GM12891 (cell line): ENCODE data around the gene ANKH.

ENCODE experiments used
- DNase-seq: peaks from one replicate; pipeline ENCODE4 v3.0.0; 2011; ENCODE audit warnings: low spot score; ENCODE audit not compliant: insufficient read length
- FAIRE-seq: peaks from 2 replicates; lab custom pipeline; 2011; peaks lifted over from hg19 to GRCh38; lab: Jason Lieb, UNC
- PAX5 ChIP-seq: IDR thresholded peaks from 2 replicates; pipeline ENCODE4 v1.6.1; 2011; ENCODE audit warnings: low read length, moderate library complexity, mild to moderate bottlenecking; ENCODE audit not compliant: insufficient read depth, severe bottlenecking
- POLR2A ChIP-seq: IDR thresholded peaks from 2 replicates; pipeline ENCODE4 v1.6.1; 2011; ENCODE audit warnings: low read depth, low read length, control low read depth
- POLR2AphosphoS5 ChIP-seq: IDR thresholded peaks from 2 replicates; pipeline ENCODE4 v1.6.1; 2011; ENCODE audit warnings: low read depth, low read length, control low read depth
- POU2F2 ChIP-seq: IDR thresholded peaks from 2 replicates; pipeline ENCODE4 v1.6.1; 2011; ENCODE audit warnings: low read depth, mild to moderate bottlenecking, control low read depth, low read length, moderate library complexity
- SPI1 ChIP-seq: IDR thresholded peaks from 2 replicates; pipeline ENCODE4 v1.6.1; 2011; ENCODE audit warnings: low read depth, low read length, control low read depth
- TAF1 ChIP-seq: IDR thresholded peaks from 2 replicates; pipeline ENCODE4 v1.6.1; 2011; ENCODE audit warnings: low read depth, low read length, control low read depth

ANKH gene

DNA sequence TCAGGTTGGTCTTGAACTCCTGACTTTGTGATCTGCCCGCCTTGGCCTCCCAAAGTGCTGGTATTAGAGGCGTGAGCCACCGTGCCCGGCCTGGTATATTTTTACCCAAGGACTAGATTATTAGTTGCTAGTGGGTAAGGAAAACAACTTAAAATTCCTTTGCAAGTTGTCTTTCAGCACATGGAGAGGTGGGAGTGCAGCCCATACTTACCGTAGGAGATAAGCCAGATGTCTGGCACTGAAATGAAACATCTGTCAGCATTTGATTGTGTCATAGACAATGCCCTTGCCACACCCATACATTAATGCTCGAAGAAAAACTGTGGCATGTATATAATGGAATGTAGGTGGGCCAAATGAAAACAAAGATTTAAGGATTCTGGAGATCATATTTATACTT is 36.6 kb upstream of the ANKH start:
- no peak for DNase-seq
- FAIRE-seq, result no peak
- TF ChIP-seq POU2F2, result no peak
- no peak for TF ChIP-seq POLR2A
- no peak for TF ChIP-seq PAX5
- TF ChIP-seq SPI1, result no peak
- TF ChIP-seq POLR2AphosphoS5, result no peak
- TF ChIP-seq TAF1, result no peak

DNA sequence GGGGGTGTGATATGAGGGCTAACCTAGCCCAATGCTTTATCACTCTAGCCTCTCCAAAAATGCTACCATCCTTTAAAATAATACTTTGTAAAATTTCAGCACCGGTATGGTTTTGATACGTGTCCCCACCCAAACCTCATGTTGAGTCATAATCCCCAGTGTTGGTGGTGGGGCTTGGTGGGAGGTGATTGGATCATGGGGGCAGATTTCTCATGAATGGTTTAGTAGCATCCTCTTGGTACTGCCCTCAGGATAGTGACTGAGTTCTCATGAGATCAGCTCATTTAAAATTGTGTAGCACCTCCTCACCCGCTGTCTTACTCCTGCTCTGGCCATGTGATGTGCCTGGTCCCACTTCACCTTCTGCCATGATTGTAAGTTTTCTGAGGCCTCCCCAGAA is 35.0 kb upstream of the ANKH start:
- TF ChIP-seq SPI1 (no peak), PAX5 (no peak), TAF1 (no peak), POLR2AphosphoS5 (no peak), POU2F2 (no peak), POLR2A (no peak)
- DNase-seq (no peak), FAIRE-seq (no peak)

DNA sequence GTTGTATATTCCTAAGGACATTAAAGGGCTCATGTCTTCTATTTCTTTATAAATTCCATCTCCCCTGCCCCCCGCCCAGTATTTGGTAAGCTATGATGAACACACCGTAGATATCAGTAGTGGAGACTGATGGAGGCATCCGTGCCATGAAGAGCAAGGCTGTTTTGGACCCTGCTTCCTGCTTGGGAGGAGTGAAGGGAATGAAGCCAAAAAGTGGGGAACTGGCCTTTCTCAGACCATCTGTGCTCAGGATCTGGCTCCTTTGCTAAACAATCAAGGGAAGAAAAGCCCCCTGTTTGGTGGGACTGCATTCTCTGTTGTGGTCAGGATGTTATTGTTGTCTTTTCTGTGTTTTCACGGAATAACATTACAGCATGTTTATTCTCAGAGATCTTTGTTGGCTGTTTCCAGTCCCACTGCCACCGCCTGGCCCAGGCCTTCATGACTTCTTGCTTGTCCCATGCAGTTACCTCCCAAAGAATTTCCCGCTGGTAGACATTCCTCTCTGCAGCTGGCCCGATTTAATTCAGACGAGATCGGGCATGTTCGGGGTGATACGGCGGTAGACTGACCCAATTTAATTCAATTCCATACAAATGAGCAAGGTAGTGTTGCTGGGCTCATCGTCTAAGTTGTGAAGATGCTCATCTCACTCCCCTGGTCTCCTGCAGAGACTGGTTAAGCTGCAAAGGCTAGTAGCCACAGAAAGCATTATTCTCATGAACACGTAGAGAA is 31.4 kb upstream of the ANKH start:
- no peak for FAIRE-seq
- TF ChIP-seq PAX5, result no peak
- TF ChIP-seq POLR2A, result no peak
- no peak for DNase-seq

DNA sequence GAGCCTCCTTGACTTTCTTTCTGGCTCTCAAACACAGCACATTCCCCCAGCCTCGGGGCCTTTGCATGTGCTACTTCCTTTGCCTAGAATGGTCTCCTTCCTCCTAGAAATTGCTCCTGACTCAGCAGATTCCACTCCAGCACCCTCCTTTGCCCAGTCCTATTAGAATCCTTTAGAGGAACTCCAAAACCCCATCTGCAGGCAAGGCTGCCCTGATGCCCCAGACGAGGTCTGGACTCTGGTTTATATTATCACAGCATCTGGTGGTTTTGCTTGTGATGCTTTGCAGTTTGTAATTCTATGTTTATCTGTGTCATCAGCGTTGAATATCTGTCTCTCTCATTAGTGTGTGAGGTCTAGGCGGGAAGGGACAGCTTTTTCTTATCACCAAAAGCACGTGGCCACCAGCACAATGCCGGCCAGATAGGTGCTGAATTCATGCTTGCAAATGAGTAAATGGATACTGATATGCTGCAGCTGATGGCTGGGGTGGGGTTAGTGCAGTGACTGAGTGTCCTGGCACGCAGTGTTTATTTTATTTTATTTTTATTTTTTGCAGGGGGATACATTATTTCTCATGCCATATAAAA is 30.0 kb upstream of the ANKH start:
- TF ChIP-seq PAX5 (no peak), POLR2A (no peak), SPI1 (no peak), POU2F2 (no peak), POLR2AphosphoS5 (no peak), TAF1 (no peak)
- no peak for FAIRE-seq

DNA sequence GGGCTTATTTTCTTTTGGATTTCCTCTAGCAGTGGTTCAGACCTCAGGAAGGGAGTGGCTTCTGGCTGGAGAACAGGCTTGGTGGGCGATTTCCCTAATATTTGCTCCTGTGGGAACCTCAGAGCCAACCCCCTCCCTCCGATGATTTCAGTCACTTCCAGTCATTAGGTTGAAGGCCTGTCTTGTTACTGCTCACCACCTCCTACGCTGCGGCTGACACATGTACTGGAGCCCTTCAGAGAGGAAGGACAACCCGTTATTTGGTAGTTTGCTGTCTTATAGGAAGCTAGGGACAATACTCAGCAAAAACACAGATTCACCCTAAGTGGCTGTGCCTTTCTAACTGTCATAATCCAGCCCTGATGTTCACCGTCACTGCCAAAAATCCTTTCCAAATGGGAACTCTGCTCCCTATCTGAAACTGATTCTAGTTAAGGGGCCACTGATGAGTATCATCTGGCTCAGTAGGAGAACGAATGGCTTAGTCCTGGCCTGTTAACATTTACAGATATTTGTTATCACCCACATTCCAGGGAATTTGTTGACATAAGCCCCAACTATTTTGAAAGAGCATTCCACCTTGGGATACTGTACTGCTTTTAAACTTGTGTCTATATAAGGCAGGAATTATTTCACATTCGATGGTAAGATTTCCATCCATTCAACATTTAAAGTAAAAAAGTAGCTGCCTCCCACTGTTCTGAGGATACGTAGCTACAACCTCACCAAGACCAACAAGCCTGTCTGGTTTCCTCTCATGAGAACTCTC is 29.3 kb upstream of the ANKH start:
- FAIRE-seq (no peak), DNase-seq (no peak)
- TF ChIP-seq SPI1 (no peak), POU2F2 (no peak), POLR2A (no peak), PAX5 (no peak), POLR2AphosphoS5 (no peak), TAF1 (no peak)

More for the DNA sequence above, 30.0 kb upstream of the ANKH start:
- DNase-seq, result no peak

DNA sequence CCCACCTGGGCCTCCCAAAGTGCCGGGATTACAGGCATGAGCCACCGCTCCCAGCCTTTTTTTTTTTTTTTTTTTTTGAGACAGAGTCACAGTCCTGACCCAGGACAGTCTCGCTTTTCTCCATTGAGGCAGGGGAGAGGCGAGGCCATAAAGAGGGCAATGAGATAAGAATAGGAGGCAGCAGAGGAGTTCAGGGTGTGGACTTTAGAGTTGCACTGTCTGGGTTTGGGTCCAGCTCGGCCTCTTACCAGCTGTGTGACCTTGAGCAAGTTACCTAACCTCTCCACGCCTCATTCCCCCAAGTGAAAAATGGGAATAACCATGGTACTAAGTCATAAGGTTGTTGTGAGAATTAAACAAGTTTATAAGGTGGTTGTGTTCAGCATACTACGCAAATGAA is 24.6 kb upstream of the ANKH start:
- no peak for DNase-seq
- TF ChIP-seq POLR2AphosphoS5 (no peak), SPI1 (no peak), TAF1 (no peak), POLR2A (no peak), PAX5 (no peak), POU2F2 (no peak)
- FAIRE-seq, result no peak

DNA sequence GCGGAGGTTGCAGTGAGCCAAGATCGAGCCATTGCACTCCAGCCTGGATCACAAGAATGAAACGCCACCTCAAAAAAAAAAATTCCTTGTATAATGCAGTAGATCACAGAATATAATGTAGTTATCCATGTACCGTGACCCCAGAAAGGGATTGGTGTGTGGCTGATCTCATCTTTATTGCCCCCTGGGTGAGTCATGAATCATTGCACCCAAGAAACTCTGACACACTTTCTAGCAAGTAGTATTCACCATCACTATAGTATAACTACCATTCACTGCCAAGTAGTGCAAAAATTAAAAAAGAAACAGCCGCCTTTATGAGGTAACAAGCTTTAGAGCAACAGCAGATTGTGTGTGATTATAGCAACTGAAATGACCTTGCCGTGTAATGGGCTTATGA is 23.7 kb upstream of the ANKH start:
- no peak for DNase-seq
- TF ChIP-seq POLR2AphosphoS5 (no peak), POU2F2 (no peak), SPI1 (no peak), POLR2A (no peak), TAF1 (no peak), PAX5 (no peak)
- no peak for FAIRE-seq

DNA sequence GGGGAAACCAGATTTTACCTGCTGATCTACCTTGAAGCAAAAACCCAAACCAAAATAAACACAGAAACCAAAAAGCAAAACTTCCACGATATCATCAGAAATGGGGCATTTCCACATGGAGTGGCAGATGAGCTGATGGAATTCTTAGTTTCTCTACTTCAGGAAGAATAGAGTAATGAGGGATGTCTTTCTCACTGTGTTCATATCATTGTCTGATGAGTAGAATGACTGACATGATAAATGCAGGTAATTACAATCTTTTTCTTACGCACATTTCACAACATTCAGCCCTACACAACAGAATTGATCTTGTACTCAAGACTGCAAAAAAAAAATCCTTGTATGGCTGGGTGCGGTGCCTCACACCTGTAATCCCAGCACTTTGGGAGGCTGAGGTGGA is 23.2 kb upstream of the ANKH start:
- TF ChIP-seq PAX5 (no peak), SPI1 (no peak), TAF1 (no peak), POU2F2 (no peak), POLR2AphosphoS5 (no peak), POLR2A (no peak)
- DNase-seq (no peak), FAIRE-seq (no peak)

DNA sequence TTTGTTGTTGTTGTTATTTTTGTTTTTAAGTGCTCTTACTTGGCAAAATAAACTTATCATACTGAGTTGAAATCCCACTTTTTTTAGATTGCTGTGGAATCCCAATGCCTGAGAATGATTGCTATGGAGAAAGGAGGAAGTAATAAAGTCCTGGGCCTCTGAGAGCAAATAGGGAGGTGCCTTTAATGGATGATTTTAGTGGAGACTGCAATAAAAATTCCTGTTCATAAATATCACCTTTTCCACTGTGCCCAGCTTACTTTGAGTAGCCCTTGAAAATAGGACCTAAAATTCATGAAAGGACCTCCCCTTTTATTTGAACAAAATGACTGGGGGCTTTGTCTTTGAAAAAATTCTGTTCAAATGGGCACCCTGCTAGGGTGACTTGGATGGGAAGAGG is 21.8 kb upstream of the ANKH start:
- DNase-seq (no peak), FAIRE-seq (no peak)
- TF ChIP-seq POU2F2 (no peak), TAF1 (no peak), SPI1 (no peak), POLR2AphosphoS5 (no peak), PAX5 (no peak), POLR2A (no peak)
